Activated naive CD8-positive, alpha-beta T cell treated with anti-CD3 and anti-CD28 coated beads, Interleukin-2, amount 10 ng/mL, durations not matched to agents 7 days and 5 days (primary cell): ENCODE data around the gene ARID5B. TPM values are rescaled to one million over a fixed set of nuclear protein-coding genes. Genes with fewer than 3 reads are reported as not detected.
A peak's percentile ranks its signal among the peaks of the same experiment; 100 is the strongest.

Experiments
- ATAC-seq: fragments of 150-1000 bp; cut with Tn5 transposase; one replicate; pipeline ENCODE4 v1.10.0; 2021; ENCODE audit warnings: low read depth, moderate library complexity
- POLR2A ChIA-PET: fragments of 350-600 bp; sonication (Branson Sonifier 250); formaldehyde crosslinking; loops from one replicate; lab custom pipeline; 2021; ENCODE audit warnings: antibody characterized with exemption; lab: Charles Lee
- DNase-seq: peaks from one replicate; pipeline ENCODE4 v3.0.0; 2021
- H3K27ac Mint-ChIP-seq: one replicate; pipeline ENCODE4 v1.8.0; 2022; ENCODE audit warnings: mild to moderate bottlenecking, mixed read lengths
- H3K27me3 Mint-ChIP-seq: one replicate; pipeline ENCODE4 v1.8.0; 2022; ENCODE audit warnings: mild to moderate bottlenecking, moderate library complexity, mixed read lengths
- H3K36me3 Mint-ChIP-seq: one replicate; pipeline ENCODE4 v1.8.0; 2021; ENCODE audit warnings: mild to moderate bottlenecking, mixed read lengths
- H3K4me1 Mint-ChIP-seq: one replicate; pipeline ENCODE4 v1.8.0; 2021; ENCODE audit warnings: mixed read lengths
- H3K4me3 Mint-ChIP-seq: one replicate; pipeline ENCODE4 v1.8.0; 2022; ENCODE audit warnings: mild to moderate bottlenecking, moderate library complexity, mixed read lengths
- H3K9me3 Mint-ChIP-seq: one replicate; pipeline ENCODE4 v1.8.0; 2021; ENCODE audit warnings: mixed read lengths
- total RNA-seq, 2 experiments: library from RNA; stranded (reverse); gene quantifications; one replicate each; pipeline ENCODE4 v1.2.3, GENCODE V29; 2021

Gene ARID5B
- total RNA-seq, 2 experiments from 2014 or later, result 25.4 to 26.1 TPM

GRCh38 chr10:62044566-62044965 is 143.1 kb downstream of the ARID5B start:
- peaks cover 86% of the 10 kb centered on the region for H3K4me1 Mint-ChIP-seq
- H3K27ac Mint-ChIP-seq, result peak overlapping the region; percentile 55
- no peak for ATAC-seq
- peak overlapping the region; percentile 2 for H3K4me3 Mint-ChIP-seq
- no peaks in the 10 kb centered on the region for H3K9me3 Mint-ChIP-seq
- no peaks in the 10 kb centered on the region for H3K27me3 Mint-ChIP-seq
- peaks cover 47% of the 10 kb centered on the region for H3K36me3 Mint-ChIP-seq
- POLR2A ChIA-PET, result interaction anchor here (0.7 to 3.4 kb wide), 3 partner anchors 36 to 143 kb away, joined by 3 to 21 read pairs (median 4); partner anchors contain the start of gene ARID5B
- no peak for DNase-seq

GRCh38 chr10:62045765-62046521 is 144.4 kb downstream of the ARID5B start:
- DNase-seq (no peak), ATAC-seq (no peak)
- Mint-ChIP-seq H3K27ac (peak overlapping the region; percentile 96), H3K27me3 (no peaks in the 10 kb centered on the region), H3K36me3 (peaks cover 42% of the 10 kb centered on the region), H3K4me1 (peaks cover 91% of the 10 kb centered on the region), H3K4me3 (peak overlapping the region; percentile 75), H3K9me3 (no peaks in the 10 kb centered on the region)
- POLR2A ChIA-PET, result interaction anchor here (1.4 to 6.3 kb wide), 6 partner anchors 18 to 144 kb away, joined by 5 to 43 read pairs (median 14); partner anchors contain the start of gene ARID5B

GRCh38 chr10:62046522-62047227 is 145.2 kb downstream of the ARID5B start:
- Mint-ChIP-seq H3K36me3 (peaks cover 41% of the 10 kb centered on the region), H3K27ac (peak overlapping the region; percentile 96), H3K9me3 (no peaks in the 10 kb centered on the region), H3K4me1 (peaks cover 91% of the 10 kb centered on the region), H3K4me3 (peak overlapping the region; percentile 75), H3K27me3 (no peaks in the 10 kb centered on the region)
- POLR2A ChIA-PET, result interaction anchor here (1.4 to 6.3 kb wide), 7 partner anchors 17 to 144 kb away, joined by 5 to 56 read pairs (median 15); partner anchors contain the start of gene ARID5B
- DNase-seq (no peak), ATAC-seq (peak; percentile 43)

- peaks cover 86% of the 10 kb centered on the region for H3K4me1 Mint-ChIP-seq
- ATAC-seq, result no peak
- H3K36me3 Mint-ChIP-seq, result peaks cover 41% of the 10 kb centered on the region
- DNase-seq, result no peak
- H3K9me3 Mint-ChIP-seq, result no peaks in the 10 kb centered on the region
- peak overlapping the region; percentile 75 for H3K4me3 Mint-ChIP-seq
- H3K27ac Mint-ChIP-seq, result peak overlapping the region; percentile 96
- POLR2A ChIA-PET, result interaction anchor here (1.4 to 6.3 kb wide), 7 partner anchors 17 to 147 kb away, joined by 5 to 56 read pairs (median 15); partner anchors contain the start of gene ARID5B
- H3K27me3 Mint-ChIP-seq, result no peaks in the 10 kb centered on the region
Measured at GRCh38 chr10:62047228-62047892, 145.9 kb downstream of the ARID5B start.

GRCh38 chr10:62047960-62048383 is 146.5 kb downstream of the ARID5B start:
- Mint-ChIP-seq H3K4me1 (peaks cover 88% of the 10 kb centered on the region), H3K4me3 (peak overlapping the region; percentile 75), H3K27ac (peak overlapping the region; percentile 96), H3K36me3 (peaks cover 43% of the 10 kb centered on the region), H3K9me3 (peaks cover 2% of the 10 kb centered on the region), H3K27me3 (no peaks in the 10 kb centered on the region)
- ATAC-seq (peak; percentile 40), DNase-seq (no peak)
- POLR2A ChIA-PET, result interaction anchor here (0.7 to 6.3 kb wide), 6 partner anchors 11 to 148 kb away, joined by 3 to 56 read pairs (median 20); no protein-coding TSS in a partner anchor

GRCh38 chr10:62048470-62048869 is 147.0 kb downstream of the ARID5B start:
- peak overlapping the region; percentile 75 for H3K4me3 Mint-ChIP-seq
- POLR2A ChIA-PET, result interaction anchor here (0.7 to 6.3 kb wide), 9 partner anchors 10 to 148 kb away, joined by 3 to 56 read pairs (median 10); no protein-coding TSS in a partner anchor
- peaks cover 88% of the 10 kb centered on the region for H3K4me1 Mint-ChIP-seq
- DNase-seq (no peak), ATAC-seq (peak; percentile 11)
- H3K27ac Mint-ChIP-seq, result peak overlapping the region; percentile 96
- peaks cover 2% of the 10 kb centered on the region for H3K9me3 Mint-ChIP-seq
- H3K27me3 Mint-ChIP-seq, result no peaks in the 10 kb centered on the region
- peaks cover 43% of the 10 kb centered on the region for H3K36me3 Mint-ChIP-seq

GRCh38 chr10:62048919-62049623 is 147.6 kb downstream of the ARID5B start:
- Mint-ChIP-seq H3K27me3 (no peaks in the 10 kb centered on the region), H3K4me1 (peaks cover 88% of the 10 kb centered on the region), H3K36me3 (peaks cover 45% of the 10 kb centered on the region), H3K9me3 (peaks cover 2% of the 10 kb centered on the region), H3K27ac (peak overlapping the region; percentile 96), H3K4me3 (peak overlapping the region; percentile 75)
- POLR2A ChIA-PET, result interaction anchor here (0.9 to 6.3 kb wide), 11 partner anchors 11 to 149 kb away, joined by 3 to 56 read pairs (median 10); no protein-coding TSS in a partner anchor
- DNase-seq (peak; percentile 45), ATAC-seq (no peak)

GRCh38 chr10:62049624-62050345 is 148.3 kb downstream of the ARID5B start:
- H3K9me3 Mint-ChIP-seq, result peaks cover 2% of the 10 kb centered on the region
- H3K36me3 Mint-ChIP-seq, result peaks cover 46% of the 10 kb centered on the region

GRCh38 chr10:62050346-62050892 is 148.9 kb downstream of the ARID5B start:
- DNase-seq (no peak), ATAC-seq (no peak)
- peaks cover 89% of the 10 kb centered on the region for H3K4me1 Mint-ChIP-seq
- peak overlapping the region; percentile 75 for H3K4me3 Mint-ChIP-seq
- H3K27me3 Mint-ChIP-seq, result no peaks in the 10 kb centered on the region
- POLR2A ChIA-PET, result interaction anchor here (1.1 to 6.3 kb wide), 9 partner anchors 10 to 147 kb away, joined by 3 to 56 read pairs (median 12); no protein-coding TSS in a partner anchor
- peaks cover 47% of the 10 kb centered on the region for H3K36me3 Mint-ChIP-seq
- peak overlapping the region; percentile 96 for H3K27ac Mint-ChIP-seq
- H3K9me3 Mint-ChIP-seq, result peaks cover 2% of the 10 kb centered on the region

More at GRCh38 chr10:62049624-62050345, 148.3 kb downstream of the ARID5B start:
- no peaks in the 10 kb centered on the region for H3K27me3 Mint-ChIP-seq
- POLR2A ChIA-PET, result interaction anchor here (1.1 to 6.3 kb wide), 10 partner anchors 9 to 147 kb away, joined by 3 to 56 read pairs (median 9); no protein-coding TSS in a partner anchor
- DNase-seq, result no peak
- H3K4me1 Mint-ChIP-seq, result peaks cover 89% of the 10 kb centered on the region
- peak overlapping the region; percentile 75 for H3K4me3 Mint-ChIP-seq
- no peak for ATAC-seq
- peak overlapping the region; percentile 96 for H3K27ac Mint-ChIP-seq

GRCh38 chr10:62050893-62051433 is 149.5 kb downstream of the ARID5B start:
- Mint-ChIP-seq H3K27ac (peak overlapping the region; percentile 96), H3K4me1 (peaks cover 86% of the 10 kb centered on the region), H3K27me3 (no peaks in the 10 kb centered on the region), H3K9me3 (peaks cover 2% of the 10 kb centered on the region), H3K4me3 (peak overlapping the region; percentile 75), H3K36me3 (peaks cover 46% of the 10 kb centered on the region)
- DNase-seq (no peak), ATAC-seq (peak; percentile 51)
- POLR2A ChIA-PET, result interaction anchor here (0.6 to 6.3 kb wide), 10 partner anchors 11 to 151 kb away, joined by 3 to 56 read pairs (median 9); no protein-coding TSS in a partner anchor

GRCh38 chr10:62052276-62052675 is 150.8 kb downstream of the ARID5B start:
- H3K9me3 Mint-ChIP-seq, result peaks cover 2% of the 10 kb centered on the region
- no peak overlapping the region for H3K4me3 Mint-ChIP-seq
- DNase-seq, result no peak
- no peak for ATAC-seq
- peaks cover 59% of the 10 kb centered on the region for H3K36me3 Mint-ChIP-seq
- peak overlapping the region; percentile 78 for H3K27ac Mint-ChIP-seq
- peaks cover 78% of the 10 kb centered on the region for H3K4me1 Mint-ChIP-seq
- H3K27me3 Mint-ChIP-seq, result no peaks in the 10 kb centered on the region
- POLR2A ChIA-PET, result interaction anchor here (1.0 to 1.1 kb wide), 2 partner anchors 13 to 131 kb away, joined by 3 to 4 read pairs; no protein-coding TSS in a partner anchor
